ENCODE results near the gene CDH3.

DNA sequence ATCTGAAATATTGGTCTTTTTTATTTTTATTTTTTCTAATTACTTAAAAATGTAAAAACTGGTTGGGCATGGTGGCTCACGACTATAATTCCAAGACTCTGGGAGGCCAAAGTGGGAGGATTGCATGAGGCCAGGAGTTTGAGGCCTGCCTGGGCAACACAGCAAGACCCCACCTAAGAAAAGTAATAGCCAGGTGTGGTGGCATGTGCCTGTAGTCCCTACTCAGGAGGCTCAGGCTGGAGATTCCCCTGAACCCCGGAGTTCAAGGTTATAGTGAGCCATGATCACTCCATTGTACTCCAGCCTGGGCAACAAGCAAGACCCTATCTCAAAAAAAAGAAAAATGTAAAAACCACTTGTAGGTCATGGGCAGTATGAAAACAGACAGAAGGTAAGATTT, 36.8 kb upstream of the CDH3 start:
- TF ChIP-seq CTCF (conservative IDR thresholded peaks at IDR 0.05; ENCODE audit: low read length) (no peak), EZH2phosphoT487 (IDR thresholded peaks at IDR 0.05; ENCODE audit: borderline replicate concordance) (no peak)

Data from Loucy (cell line).